Effector memory CD4-positive, alpha-beta T cell (primary cell): ENCODE results near the gene DDX24.

ENCODE experiments used
- DNase-seq, 3 donors: peaks; one replicate each; pipeline ENCODE4 v3.0.0-alpha.2; 2020
- H3K27ac ChIP-seq: 2 replicates; pipeline ENCODE4 v1.7.0; 2013; ENCODE audit warnings: mild to moderate bottlenecking, low read length, moderate library complexity; ENCODE audit not compliant: insufficient read depth, poor library complexity, severe bottlenecking
- H3K27me3 ChIP-seq: replicated peaks from 2 replicates; pipeline ENCODE4 v1.7.0; 2013; ENCODE audit warnings: mild to moderate bottlenecking, low read length; ENCODE audit not compliant: insufficient read depth, control insufficient read depth, poor library complexity, severe bottlenecking
- H3K36me3 ChIP-seq: 2 replicates; pipeline ENCODE4 v1.7.0; 2013; ENCODE audit warnings: mild to moderate bottlenecking, low read length, moderate library complexity; ENCODE audit not compliant: control insufficient read depth, insufficient read depth
- H3K4me1 ChIP-seq: 2 replicates; pipeline ENCODE4 v1.7.0; 2013; ENCODE audit warnings: low read length, mild to moderate bottlenecking; ENCODE audit not compliant: control insufficient read depth, insufficient read depth, poor library complexity, severe bottlenecking
- H3K4me3 ChIP-seq: 2 replicates; pipeline ENCODE4 v1.7.0; 2013; ENCODE audit warnings: low read length, low read depth, mild to moderate bottlenecking; ENCODE audit not compliant: insufficient read depth, poor library complexity, severe bottlenecking
- H3K9me3 ChIP-seq: 2 replicates; pipeline ENCODE4 v1.7.0; 2013; ENCODE audit warnings: mild to moderate bottlenecking, low read length, moderate library complexity; ENCODE audit not compliant: control insufficient read depth

Gene DDX24

GRCh38 chr14:94062344-94062940, 18.6 kb downstream of the DDX24 start:
- H3K36me3 ChIP-seq = peaks cover 63% of the 10 kb centered on the region
- DNase-seq = no peak
- H3K27me3 ChIP-seq = no peaks in the 10 kb centered on the region
- H3K4me1 ChIP-seq = peaks cover 17% of the 10 kb centered on the region
- H3K4me3 ChIP-seq = no peak overlapping the region
- no peaks in the 10 kb centered on the region for H3K9me3 ChIP-seq
- no peak overlapping the region for H3K27ac ChIP-seq

- no peak overlapping the region for H3K27ac ChIP-seq
- H3K4me3 ChIP-seq = no peak overlapping the region
- peaks cover 10% of the 10 kb centered on the region for H3K4me1 ChIP-seq
- peaks cover 80% of the 10 kb centered on the region for H3K36me3 ChIP-seq
- no peaks in the 10 kb centered on the region for H3K27me3 ChIP-seq
- no peak for DNase-seq
- no peaks in the 10 kb centered on the region for H3K9me3 ChIP-seq
Measured at GRCh38 chr14:94059998-94060397, 21.0 kb downstream of the DDX24 start.

GRCh38 chr14:94058674-94059138, 22.3 kb downstream of the DDX24 start:
- Histone ChIP-seq H3K36me3 (peaks cover 93% of the 10 kb centered on the region), H3K4me3 (no peak overlapping the region), H3K27ac (no peak overlapping the region), H3K4me1 (peaks cover 10% of the 10 kb centered on the region), H3K27me3 (no peaks in the 10 kb centered on the region), H3K9me3 (no peaks in the 10 kb centered on the region)
- DNase-seq = no peak

- DNase-seq = no peak
- H3K27me3 ChIP-seq = no peaks in the 10 kb centered on the region
- H3K4me1 ChIP-seq = peaks cover 10% of the 10 kb centered on the region
- no peak overlapping the region for H3K4me3 ChIP-seq
- no peaks in the 10 kb centered on the region for H3K9me3 ChIP-seq
- H3K27ac ChIP-seq = no peak overlapping the region
- peaks cover 93% of the 10 kb centered on the region for H3K36me3 ChIP-seq
Measured at GRCh38 chr14:94058128-94058673, 22.8 kb downstream of the DDX24 start.

GRCh38 chr14:94056579-94057308, 24.3 kb downstream of the DDX24 start:
- Histone ChIP-seq H3K36me3 (peaks cover 93% of the 10 kb centered on the region), H3K4me3 (no peak overlapping the region), H3K4me1 (peaks cover 10% of the 10 kb centered on the region), H3K27me3 (no peaks in the 10 kb centered on the region), H3K27ac (no peak overlapping the region), H3K9me3 (no peaks in the 10 kb centered on the region)
- DNase-seq = no peak

GRCh38 chr14:94054936-94055335, 26.1 kb downstream of the DDX24 start:
- Histone ChIP-seq H3K9me3 (no peaks in the 10 kb centered on the region), H3K4me1 (peaks cover 10% of the 10 kb centered on the region), H3K36me3 (peaks cover 93% of the 10 kb centered on the region), H3K27me3 (no peaks in the 10 kb centered on the region), H3K27ac (no peak overlapping the region), H3K4me3 (no peak overlapping the region)
- DNase-seq = no peak

- H3K36me3 ChIP-seq = peaks cover 93% of the 10 kb centered on the region
- peaks cover 10% of the 10 kb centered on the region for H3K4me1 ChIP-seq
- H3K4me3 ChIP-seq = no peak overlapping the region
- H3K27me3 ChIP-seq = no peaks in the 10 kb centered on the region
- no peaks in the 10 kb centered on the region for H3K9me3 ChIP-seq
- no peak overlapping the region for H3K27ac ChIP-seq
- DNase-seq = no peak
Measured at GRCh38 chr14:94054401-94054800, 26.6 kb downstream of the DDX24 start.

- Histone ChIP-seq H3K27ac (no peak overlapping the region), H3K36me3 (peaks cover 93% of the 10 kb centered on the region), H3K4me3 (no peak overlapping the region), H3K4me1 (peaks cover 4% of the 10 kb centered on the region), H3K27me3 (no peaks in the 10 kb centered on the region), H3K9me3 (no peaks in the 10 kb centered on the region)
- DNase-seq = no peak
Measured at GRCh38 chr14:94052662-94053061, 28.3 kb downstream of the DDX24 start.

GRCh38 chr14:94052199-94052598, 28.8 kb downstream of the DDX24 start:
- Histone ChIP-seq H3K27me3 (no peaks in the 10 kb centered on the region), H3K36me3 (peaks cover 93% of the 10 kb centered on the region), H3K27ac (no peak overlapping the region), H3K4me1 (no peaks in the 10 kb centered on the region), H3K4me3 (no peak overlapping the region), H3K9me3 (no peaks in the 10 kb centered on the region)
- no peak for DNase-seq

- DNase-seq = no peak
- Histone ChIP-seq H3K9me3 (no peaks in the 10 kb centered on the region), H3K27me3 (no peaks in the 10 kb centered on the region), H3K4me1 (no peaks in the 10 kb centered on the region), H3K4me3 (no peak overlapping the region), H3K36me3 (peaks cover 95% of the 10 kb centered on the region), H3K27ac (no peak overlapping the region)
Measured at GRCh38 chr14:94051779-94052178, 29.2 kb downstream of the DDX24 start.
